Measurements from ENCODE around the gene KLHL29. TPM values are rescaled to one million over a fixed set of nuclear protein-coding genes. Genes with fewer than 3 reads are reported as not detected.
A peak's percentile ranks its signal among the peaks of the same experiment; 100 is the strongest.

The KLHL29 gene
- total RNA-seq, 3 donors from 2014 or later = 2.6 to 13.0 (median 5.5) TPM

GRCh38 chr2:23635442-23636340 lies 250.7 kb downstream of the KLHL29 start:
- ATAC-seq (no peak), DNase-seq (no peak)
- Histone ChIP-seq H3K4me3 (no peak overlapping the region), H3K4me1 (ENCODE audit: low read depth) (no peaks in the 10 kb centered on the region), H3K9me3 (no peaks in the 10 kb centered on the region), H3K36me3 (ENCODE audit: low read depth) (no peaks in the 10 kb centered on the region)
- no peak for TF ChIP-seq CTCF (IDR thresholded peaks at IDR 0.05)
- intact Hi-C loops (cut with DNase I, micrococcal nuclease) = no loop called here

- no peaks in the 10 kb centered on the region for H3K4me1 ChIP-seq (ENCODE audit: low read depth)
- no peaks in the 10 kb centered on the region for H3K36me3 ChIP-seq (ENCODE audit: low read depth)
- TF ChIP-seq CTCF (IDR thresholded peaks at IDR 0.05) = no peak
- DNase-seq (peak in 1 of 3 donors; percentile 25), ATAC-seq (peak; percentile 14)
- no peak overlapping the region for H3K4me3 ChIP-seq
- intact Hi-C loops (cut with DNase I, micrococcal nuclease) = no loop called here
- H3K9me3 ChIP-seq = no peaks in the 10 kb centered on the region
Observed at GRCh38 chr2:23636426-23636825, 251.4 kb downstream of the KLHL29 start.

- ATAC-seq (no peak), DNase-seq (peak in 1 of 3 donors; percentile 8)
- no peaks in the 10 kb centered on the region for H3K4me1 ChIP-seq (ENCODE audit: low read depth)
- intact Hi-C loops (cut with DNase I, micrococcal nuclease) = no loop called here
- no peaks in the 10 kb centered on the region for H3K9me3 ChIP-seq
- TF ChIP-seq CTCF (IDR thresholded peaks at IDR 0.05) = no peak
- H3K4me3 ChIP-seq = no peak overlapping the region
- no peaks in the 10 kb centered on the region for H3K36me3 ChIP-seq (ENCODE audit: low read depth)
Observed at GRCh38 chr2:23637011-23637778, 252.2 kb downstream of the KLHL29 start.

GRCh38 chr2:23639406-23639982 lies 254.5 kb downstream of the KLHL29 start:
- H3K9me3 ChIP-seq = no peaks in the 10 kb centered on the region
- ATAC-seq (no peak), DNase-seq (no peak)
- H3K4me3 ChIP-seq = no peak overlapping the region
- no peaks in the 10 kb centered on the region for H3K4me1 ChIP-seq (ENCODE audit: low read depth)
- no peaks in the 10 kb centered on the region for H3K36me3 ChIP-seq (ENCODE audit: low read depth)
- no peak for TF ChIP-seq CTCF (IDR thresholded peaks at IDR 0.05)
- intact Hi-C loops (cut with DNase I, micrococcal nuclease) = no loop called here

- no peaks in the 10 kb centered on the region for H3K4me1 ChIP-seq (ENCODE audit: low read depth)
- intact Hi-C loops (cut with DNase I, micrococcal nuclease) = no loop called here
- no peak for TF ChIP-seq CTCF (IDR thresholded peaks at IDR 0.05)
- no peak for ATAC-seq
- H3K4me3 ChIP-seq = no peak overlapping the region
- no peaks in the 10 kb centered on the region for H3K9me3 ChIP-seq
- no peak for DNase-seq
- H3K36me3 ChIP-seq (ENCODE audit: low read depth) = no peaks in the 10 kb centered on the region
Observed at GRCh38 chr2:23640711-23641110, 255.7 kb downstream of the KLHL29 start.
